MM.1S (cell line): ENCODE measurements around the gene HELZ.

Experiments
- DNase-seq: peaks from one replicate; pipeline ENCODE4 v3.0.0-alpha.2; 2015
- H2AFZ ChIP-seq: fragments of 300-600 bp; sonication (generic); 2 replicates; pipeline ENCODE4 v1.6.0; 2016; ENCODE audit warnings: antibody characterized with exemption, low read length
- H3F3A ChIP-seq: fragments of 300-600 bp; sonication (generic); 2 replicates; pipeline ENCODE4 v1.6.1; 2016; ENCODE audit warnings: mild to moderate bottlenecking, antibody characterized with exemption, low read length, moderate library complexity, mixed read lengths; ENCODE audit not compliant: insufficient read depth
- H3K27ac ChIP-seq: fragments of 300-600 bp; sonication (generic); 2 replicates; pipeline ENCODE4 v1.5.1; 2016; ENCODE audit warnings: mild to moderate bottlenecking, low read length
- H3K27me3 ChIP-seq: fragments of 300-600 bp; sonication (generic); replicated peaks from 2 replicates; pipeline ENCODE4 v1.6.0; 2016; ENCODE audit warnings: low read length; ENCODE audit not compliant: insufficient read depth
- H3K36me3 ChIP-seq: fragments of 300-600 bp; sonication (generic); replicated peaks from 2 replicates; pipeline ENCODE4 v1.6.1; 2016; ENCODE audit warnings: mild to moderate bottlenecking, low read length, mixed read lengths; ENCODE audit not compliant: insufficient read depth
- H3K4me1 ChIP-seq: fragments of 300-600 bp; sonication (generic); 2 replicates; pipeline ENCODE4 v1.6.1; 2016; ENCODE audit warnings: low read length, mixed read lengths
- H3K4me2 ChIP-seq: fragments of 300-600 bp; sonication (generic); 2 replicates; pipeline ENCODE4 v1.6.0; 2016; ENCODE audit warnings: low read depth, low read length
- H3K4me3 ChIP-seq: fragments of 300-600 bp; sonication (generic); 2 replicates; pipeline ENCODE4 v1.5.1; 2016; ENCODE audit warnings: low read length, mixed read lengths
- H3K79me2 ChIP-seq: fragments of 300-600 bp; sonication (generic); 2 replicates; pipeline ENCODE4 v1.6.1; 2016; ENCODE audit warnings: mixed run types, low read length, mixed read lengths
- H3K9ac ChIP-seq: fragments of 300-600 bp; sonication (generic); 2 replicates; pipeline ENCODE4 v1.6.1; 2016; ENCODE audit warnings: low read length, mixed read lengths
- H3K9me2 ChIP-seq: fragments of 300-600 bp; sonication (generic); replicated peaks from 2 replicates; pipeline ENCODE4 v1.6.1; 2016; ENCODE audit warnings: mild to moderate bottlenecking, low read length, mixed read lengths; ENCODE audit not compliant: insufficient read depth
- H3K9me3 ChIP-seq: fragments of 300-600 bp; sonication (generic); replicated peaks from 2 replicates; pipeline ENCODE4 v1.6.1; 2016; ENCODE audit warnings: mild to moderate bottlenecking, low read length, mixed read lengths; ENCODE audit not compliant: insufficient read depth
- H4K20me1 ChIP-seq: fragments of 300-600 bp; sonication (generic); 2 replicates; pipeline ENCODE4 v1.6.1; 2016; ENCODE audit warnings: mild to moderate bottlenecking, low read length, moderate library complexity, mixed read lengths; ENCODE audit not compliant: insufficient read depth
- CTCF ChIP-seq: fragments of 300-600 bp; sonication (generic); IDR thresholded peaks from 2 replicates; pipeline ENCODE4 v1.5.1; 2016; ENCODE audit warnings: antibody characterized with exemption, low read length, mixed read lengths
- EZH2 ChIP-seq: fragments of 300-600 bp; sonication (generic); optimal IDR thresholded peaks from 2 replicates; pipeline ENCODE3; 2017; ENCODE audit warnings: low read depth, mild to moderate bottlenecking, antibody characterized with exemption, low read length, mixed read lengths
- EZH2phosphoT487 ChIP-seq: fragments of 300-600 bp; sonication (generic); IDR thresholded peaks from 2 replicates; pipeline ENCODE4 v1.6.1; 2018; ENCODE audit warnings: antibody characterized with exemption, low read length

Gene HELZ

GRCh38 chr17:67027031-67027628, 217.9 kb downstream of the HELZ start:
- no peak overlapping the region for H3K4me3 ChIP-seq
- no peaks in the 10 kb centered on the region for H3K4me1 ChIP-seq
- H2AFZ ChIP-seq = no peak overlapping the region
- no peaks in the 10 kb centered on the region for H3K79me2 ChIP-seq
- TF ChIP-seq EZH2phosphoT487 (no peak), EZH2 (no peak), CTCF (no peak)
- H3K27ac ChIP-seq = no peak overlapping the region
- peaks cover 34% of the 10 kb centered on the region for H3K27me3 ChIP-seq
- DNase-seq = no peak
- no peaks in the 10 kb centered on the region for H4K20me1 ChIP-seq
- no peaks in the 10 kb centered on the region for H3K9me3 ChIP-seq
- no peaks in the 10 kb centered on the region for H3F3A ChIP-seq
- H3K4me2 ChIP-seq = no peak overlapping the region
- no peak overlapping the region for H3K9ac ChIP-seq
- H3K9me2 ChIP-seq = no peaks in the 10 kb centered on the region
- no peaks in the 10 kb centered on the region for H3K36me3 ChIP-seq

GRCh38 chr17:67026341-67026740, 218.7 kb downstream of the HELZ start:
- H3K27ac ChIP-seq = no peak overlapping the region
- no peaks in the 10 kb centered on the region for H3K79me2 ChIP-seq
- no peaks in the 10 kb centered on the region for H3K4me1 ChIP-seq
- H3K27me3 ChIP-seq = peaks cover 34% of the 10 kb centered on the region
- H3F3A ChIP-seq = no peaks in the 10 kb centered on the region
- no peak overlapping the region for H2AFZ ChIP-seq
- H3K9me3 ChIP-seq = no peaks in the 10 kb centered on the region
- no peak overlapping the region for H3K4me3 ChIP-seq
- no peak overlapping the region for H3K9ac ChIP-seq
- no peak for DNase-seq
- H3K4me2 ChIP-seq = no peak overlapping the region
- no peaks in the 10 kb centered on the region for H4K20me1 ChIP-seq
- H3K9me2 ChIP-seq = no peaks in the 10 kb centered on the region
- no peaks in the 10 kb centered on the region for H3K36me3 ChIP-seq
- TF ChIP-seq CTCF (no peak), EZH2phosphoT487 (no peak), EZH2 (no peak)

GRCh38 chr17:67025216-67025792, 219.7 kb downstream of the HELZ start:
- Histone ChIP-seq H3K4me1 (no peaks in the 10 kb centered on the region), H3K4me2 (no peak overlapping the region), H3K9me2 (no peaks in the 10 kb centered on the region), H3K79me2 (no peaks in the 10 kb centered on the region), H3F3A (no peaks in the 10 kb centered on the region), H3K4me3 (no peak overlapping the region), H3K27ac (no peak overlapping the region), H3K9me3 (no peaks in the 10 kb centered on the region), H3K27me3 (peaks cover 27% of the 10 kb centered on the region; the same call in 1 of the 2 replicates), H4K20me1 (no peaks in the 10 kb centered on the region), H3K9ac (no peak overlapping the region), H3K36me3 (no peaks in the 10 kb centered on the region), H2AFZ (no peak overlapping the region)
- TF ChIP-seq EZH2 (no peak), CTCF (no peak), EZH2phosphoT487 (no peak)
- DNase-seq = no peak
